ENCODE measurements around the gene PIEZO2.

GRCh38 chr18:10899481-10899880, 249.9 kb downstream of the PIEZO2 start:
- no peak for TF ChIP-seq EZH2 (IDR thresholded peaks at IDR 0.05)
- no peak for TF ChIP-seq CTCF (IDR thresholded peaks at IDR 0.05)
